K562 (cell line): ENCODE measurements around the gene GET4.

ENCODE experiments used
- BHLHE40 ChIP-seq: IDR thresholded peaks from 2 replicates; pipeline ENCODE4 v1.6.1; 2011; ENCODE audit warnings: low read length, improper control_type of control experiment
- C11orf30 ChIP-seq: fragments of 450-650 bp; IDR thresholded peaks from 2 replicates; pipeline ENCODE4 v1.6.1; 2016; ENCODE audit warnings: low read depth, mild to moderate bottlenecking
- EGR1 ChIP-seq: fragments of 450-650 bp; conservative IDR thresholded peaks from 2 replicates; pipeline ENCODE4 v1.6.1; 2017; ENCODE audit warnings: mild to moderate bottlenecking
- EZH2 ChIP-seq: IDR thresholded peaks from 2 replicates; pipeline ENCODE4 v1.6.1; 2012; ENCODE audit warnings: low read depth, mild to moderate bottlenecking, inconsistent platforms, low read length, borderline replicate concordance
- FOXK1 ChIP-seq: sonication (generic); formaldehyde crosslinking; IDR thresholded peaks from 2 replicates; pipeline ENCODE4 v1.8.0; 2022; ENCODE audit warnings: missing genetic modification reagents, mild to moderate bottlenecking, borderline replicate concordance
- KHSRP ChIP-seq: fragments of 450-650 bp; IDR thresholded peaks from 2 replicates; pipeline ENCODE4 v1.6.1; 2017
- MAZ ChIP-seq, 2 experiments: fragments of 450-650 bp in 1 of 2; sonication (generic) in 1 of 2; formaldehyde crosslinking; IDR thresholded peaks in 1 of 2; conservative IDR thresholded peaks in 1 of 2; 2 replicates each; pipeline versions ENCODE4 v1.4.0 to v1.5.0; 2020; ENCODE audit warnings: mild to moderate bottlenecking in 1 of 2, missing genetic modification reagents in 1 of 2
- POLR2A ChIP-seq: fragments of 450-650 bp; conservative IDR thresholded peaks from 2 replicates; pipeline ENCODE4 v1.6.1; 2016
- SAFB2 ChIP-seq: fragments of 200-400 bp; formaldehyde crosslinking; IDR thresholded peaks from 2 replicates; pipeline ENCODE4 v1.6.1; 2018; ENCODE audit warnings: borderline replicate concordance, low read length, low read depth, moderate library complexity; ENCODE audit not compliant: severe bottlenecking
- TAF15 ChIP-seq: fragments of 200-400 bp; formaldehyde crosslinking; IDR thresholded peaks from 2 replicates; pipeline ENCODE4 v1.6.1; 2017; ENCODE audit warnings: mild to moderate bottlenecking, low read depth, low read length, moderate library complexity
- TBP ChIP-seq: optimal IDR thresholded peaks from 2 replicates; pipeline ENCODE3; 2011; ENCODE audit warnings: low read depth, low read length, improper control_type of control experiment
- ZZZ3 ChIP-seq: fragments of 450-650 bp; IDR thresholded peaks from 2 replicates; pipeline ENCODE4 v1.6.1; 2016; ENCODE audit warnings: antibody characterized with exemption, mild to moderate bottlenecking, moderate library complexity
- TF ChIP-seq, protein P1 (sequence below), 3 experiments: IDR thresholded peaks in 2 of 3; conservative IDR thresholded peaks in 1 of 3; 2 replicates each; pipeline ENCODE4 v1.5.1; 2011 to 2012; ENCODE audit warnings: low read length in 3 of 3, mild to moderate bottlenecking in 3 of 3, control low read depth in 2 of 3, improper control_type of control experiment in 1 of 3, inconsistent platforms in 1 of 3, low read depth in 1 of 3, mixed read lengths in 1 of 3, moderate library complexity in 1 of 3; ENCODE audit not compliant: insufficient read depth in 2 of 3

DNA sequence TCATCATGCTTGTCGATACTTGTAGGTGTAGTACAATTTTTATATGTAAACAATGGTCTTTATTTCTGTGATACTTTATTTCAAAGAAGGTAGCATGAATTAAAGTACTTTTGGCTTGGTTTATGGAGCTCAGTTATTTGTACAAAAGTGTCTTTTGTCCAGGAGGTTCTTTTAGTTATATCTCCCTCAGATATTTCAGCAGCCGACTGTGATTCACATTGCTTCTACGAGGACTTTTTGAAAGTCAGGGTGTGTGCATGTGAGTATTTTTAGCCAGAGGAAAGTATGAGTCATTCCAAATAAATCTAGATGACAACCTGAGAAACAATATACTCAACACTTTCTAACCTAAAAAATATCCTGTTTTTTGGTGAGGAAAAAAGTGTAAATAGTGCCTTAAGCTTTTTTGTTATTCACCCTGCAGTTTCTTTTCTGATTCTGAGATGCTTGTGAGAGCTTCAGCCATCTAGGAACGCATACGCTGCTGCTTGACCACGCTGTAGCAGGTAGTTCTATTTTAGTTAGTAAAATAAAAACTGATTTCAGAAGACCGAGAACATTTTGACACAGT, 44.7 kb upstream of the GET4 start:
- TF ChIP-seq, protein P1, sequence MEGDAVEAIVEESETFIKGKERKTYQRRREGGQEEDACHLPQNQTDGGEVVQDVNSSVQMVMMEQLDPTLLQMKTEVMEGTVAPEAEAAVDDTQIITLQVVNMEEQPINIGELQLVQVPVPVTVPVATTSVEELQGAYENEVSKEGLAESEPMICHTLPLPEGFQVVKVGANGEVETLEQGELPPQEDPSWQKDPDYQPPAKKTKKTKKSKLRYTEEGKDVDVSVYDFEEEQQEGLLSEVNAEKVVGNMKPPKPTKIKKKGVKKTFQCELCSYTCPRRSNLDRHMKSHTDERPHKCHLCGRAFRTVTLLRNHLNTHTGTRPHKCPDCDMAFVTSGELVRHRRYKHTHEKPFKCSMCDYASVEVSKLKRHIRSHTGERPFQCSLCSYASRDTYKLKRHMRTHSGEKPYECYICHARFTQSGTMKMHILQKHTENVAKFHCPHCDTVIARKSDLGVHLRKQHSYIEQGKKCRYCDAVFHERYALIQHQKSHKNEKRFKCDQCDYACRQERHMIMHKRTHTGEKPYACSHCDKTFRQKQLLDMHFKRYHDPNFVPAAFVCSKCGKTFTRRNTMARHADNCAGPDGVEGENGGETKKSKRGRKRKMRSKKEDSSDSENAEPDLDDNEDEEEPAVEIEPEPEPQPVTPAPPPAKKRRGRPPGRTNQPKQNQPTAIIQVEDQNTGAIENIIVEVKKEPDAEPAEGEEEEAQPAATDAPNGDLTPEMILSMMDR (IDR thresholded peaks at IDR 0.05 in 2 of 3, conservative IDR thresholded peaks at IDR 0.05 in 1 of 3; ENCODE audit: insufficient read depth in 2 of 3, low read depth in 1 of 3, low read length in 3 of 3), result no peak
- TF ChIP-seq POLR2A, result no peak
- 0 out of 2 replicates have a peak, but pooled peaks have one; percentile 4 for TF ChIP-seq C11orf30
- peak; percentile 65; the same call in 1 of the 2 replicates for TF ChIP-seq BHLHE40
- TF ChIP-seq FOXK1 (CRISPR knock-in tag), result no peak
- no peak for TF ChIP-seq MAZ (CRISPR knock-in tag; conservative IDR thresholded peaks at IDR 0.05 in 1 of 2, IDR thresholded peaks at IDR 0.05 in 1 of 2)
- TF ChIP-seq ZZZ3, result no peak
- TF ChIP-seq TAF15, result no peak
- no peak for TF ChIP-seq SAFB2
- no peak for TF ChIP-seq KHSRP
- TF ChIP-seq EZH2, result no peak
- TF ChIP-seq TBP, result no peak
- TF ChIP-seq EGR1, result no peak
